ENCODE results near the gene BOLA1. TPM values are rescaled to one million over a fixed set of nuclear protein-coding genes. Genes with fewer than 3 reads are reported as not detected.
"Not testable (repeated sequence)": the region's sequence is repeated elsewhere in the genome, so short reads cannot be mapped to it uniquely, and the experiment has no call there.

The BOLA1 gene
- polyA plus RNA-seq, 1 of the 3 experiments (the other 2 are of a cell fraction), result 24.6 TPM

DNA sequence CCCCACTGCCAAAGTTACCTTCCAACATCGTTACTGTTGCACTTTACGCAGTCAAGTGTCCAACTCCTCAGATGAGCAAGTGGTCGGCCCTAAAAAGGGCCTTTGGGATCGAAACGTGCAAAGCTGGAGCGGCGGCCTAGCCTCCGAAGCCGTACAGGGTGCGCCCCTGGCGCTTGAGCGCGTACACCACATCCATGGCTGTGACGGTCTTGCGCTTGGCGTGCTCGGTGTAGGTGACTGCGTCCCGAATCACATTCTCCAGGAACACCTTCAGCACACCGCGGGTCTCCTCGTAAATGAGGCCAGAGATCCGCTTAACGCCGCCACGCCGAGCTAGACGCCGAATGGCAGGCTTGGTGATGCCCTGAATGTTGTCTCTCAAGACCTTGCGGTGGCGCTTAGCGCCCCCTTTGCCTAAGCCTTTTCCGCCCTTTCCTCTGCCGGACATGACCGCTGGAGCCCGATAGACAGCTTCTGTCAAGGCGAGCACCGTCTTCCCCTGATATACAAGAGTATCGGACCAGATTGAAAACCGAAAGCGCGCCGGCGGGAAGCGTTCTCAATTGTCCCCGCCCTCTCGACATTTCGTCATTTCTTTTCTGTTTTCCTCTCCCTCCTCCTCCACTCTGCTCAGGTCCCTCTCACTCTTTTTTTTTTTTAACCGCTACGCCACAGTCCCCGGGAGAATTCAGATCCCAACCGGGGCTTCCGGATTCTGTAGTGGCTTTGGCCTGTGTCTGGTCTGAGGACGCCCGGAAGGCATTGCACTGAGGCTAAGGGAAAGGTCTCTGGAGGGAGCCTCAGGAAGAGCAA, 38.5 kb upstream of the BOLA1 start:
- H3K9me3 ChIP-seq; H3K9me2 ChIP-seq; H3K36me3 ChIP-seq (replicated peaks in 1 of 2; ENCODE audit: control insufficient read depth in 1 of 2, insufficient read depth in 2 of 2, low read length in 1 of 2); H3K4me1 ChIP-seq (ENCODE audit: control insufficient read depth in 1 of 2, insufficient read depth in 2 of 2, low read depth in 1 of 2, low read length in 1 of 2); H3F3A ChIP-seq (replicated peaks; ENCODE audit: insufficient read depth); H3K79me2 ChIP-seq (ENCODE audit: insufficient read depth); DNase-seq; H3K4me2 ChIP-seq; CTCF ChIA-PET; H2AFZ ChIP-seq (ENCODE audit: low read depth); H3K27ac ChIP-seq (ENCODE audit: low read depth in 2 of 2, low read length in 1 of 2); H4K20me1 ChIP-seq (ENCODE audit: insufficient read depth); H3K9ac ChIP-seq; H3K4me3 ChIP-seq (ENCODE audit: low read depth in 2 of 2, low read length in 1 of 2); POLR2A ChIA-PET; H3K27me3 ChIP-seq (ENCODE audit: insufficient read depth): not testable (repeated sequence)
- WGBS (ENCODE audit: low lambda C conversion rate), result no CpG with 5 or more reads among the region's 55 CpGs

DNA sequence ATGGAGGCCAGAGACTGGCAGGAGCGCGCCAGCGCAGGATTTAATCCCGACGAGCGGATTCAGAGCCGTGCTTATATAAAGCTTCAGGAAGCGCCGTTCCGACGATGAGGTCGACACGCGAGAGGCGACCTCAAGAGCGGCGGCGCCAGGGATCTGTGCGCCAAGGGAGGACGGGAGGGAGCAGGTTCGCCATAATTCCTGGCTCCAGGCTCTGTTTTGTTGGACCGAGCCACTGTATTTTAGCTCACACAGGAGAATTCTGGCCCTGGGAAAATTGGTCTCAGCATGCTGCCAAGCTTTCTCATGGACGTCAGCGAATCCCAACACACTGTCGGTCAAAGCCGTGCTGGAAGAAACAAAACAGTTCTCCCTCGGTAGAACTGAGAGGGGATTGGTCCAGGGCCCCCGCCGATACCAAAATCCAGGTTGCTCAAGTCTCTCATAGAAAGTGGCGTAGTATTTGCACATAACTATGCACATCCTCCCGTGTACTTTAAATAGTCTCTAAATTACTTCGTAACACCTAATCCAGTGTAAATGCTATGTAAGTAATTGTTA, 37.8 kb upstream of the BOLA1 start:
- H3K9me2 ChIP-seq; DNase-seq; H3F3A ChIP-seq (replicated peaks; ENCODE audit: insufficient read depth); H3K27me3 ChIP-seq (ENCODE audit: insufficient read depth); H3K9me3 ChIP-seq; H3K9ac ChIP-seq; H3K36me3 ChIP-seq (replicated peaks in 1 of 2; ENCODE audit: control insufficient read depth in 1 of 2, insufficient read depth in 2 of 2, low read length in 1 of 2); H2AFZ ChIP-seq (ENCODE audit: low read depth); POLR2A ChIA-PET; H4K20me1 ChIP-seq (ENCODE audit: insufficient read depth); H3K79me2 ChIP-seq (ENCODE audit: insufficient read depth); H3K4me2 ChIP-seq; H3K4me1 ChIP-seq (ENCODE audit: control insufficient read depth in 1 of 2, insufficient read depth in 2 of 2, low read depth in 1 of 2, low read length in 1 of 2); H3K27ac ChIP-seq (ENCODE audit: low read depth in 2 of 2, low read length in 1 of 2); CTCF ChIA-PET; H3K4me3 ChIP-seq (ENCODE audit: low read depth in 2 of 2, low read length in 1 of 2): not testable (repeated sequence)
- no CpG with 5 or more reads among the region's 32 CpGs for WGBS (ENCODE audit: low lambda C conversion rate)

DNA sequence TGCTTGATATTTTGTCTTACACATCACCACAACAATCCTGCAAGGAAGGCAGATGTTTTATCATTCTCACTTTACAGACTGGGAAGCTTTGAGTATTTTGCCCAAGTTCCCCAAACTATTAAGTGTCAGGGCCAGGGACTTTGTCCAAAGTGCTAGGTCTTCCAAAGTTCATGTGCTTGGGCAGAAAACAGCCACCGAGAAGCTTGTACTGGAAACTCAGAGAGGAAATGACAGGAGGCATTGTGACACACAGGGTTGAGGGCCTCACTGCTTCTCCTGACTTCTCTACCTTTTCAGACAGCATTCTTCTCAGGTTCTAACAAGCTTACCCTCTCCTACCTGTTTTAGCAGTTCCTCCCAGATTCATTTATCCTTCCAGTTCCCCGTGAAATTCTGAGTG, 32.5 kb upstream of the BOLA1 start:
- H2AFZ ChIP-seq (ENCODE audit: low read depth); H3F3A ChIP-seq (replicated peaks; ENCODE audit: insufficient read depth); H4K20me1 ChIP-seq (ENCODE audit: insufficient read depth); H3K36me3 ChIP-seq (replicated peaks in 1 of 2; ENCODE audit: control insufficient read depth in 1 of 2, insufficient read depth in 2 of 2, low read length in 1 of 2); H3K9ac ChIP-seq; H3K27ac ChIP-seq (ENCODE audit: low read depth in 2 of 2, low read length in 1 of 2); H3K27me3 ChIP-seq (ENCODE audit: insufficient read depth); POLR2A ChIA-PET; H3K9me3 ChIP-seq; H3K9me2 ChIP-seq; H3K79me2 ChIP-seq (ENCODE audit: insufficient read depth); DNase-seq; H3K4me3 ChIP-seq (ENCODE audit: low read depth in 2 of 2, low read length in 1 of 2); CTCF ChIA-PET; H3K4me1 ChIP-seq (ENCODE audit: control insufficient read depth in 1 of 2, insufficient read depth in 2 of 2, low read depth in 1 of 2, low read length in 1 of 2); H3K4me2 ChIP-seq: not testable (repeated sequence)
- no CpG with 5 or more reads among the region's 2 CpGs for WGBS (ENCODE audit: low lambda C conversion rate)

DNA sequence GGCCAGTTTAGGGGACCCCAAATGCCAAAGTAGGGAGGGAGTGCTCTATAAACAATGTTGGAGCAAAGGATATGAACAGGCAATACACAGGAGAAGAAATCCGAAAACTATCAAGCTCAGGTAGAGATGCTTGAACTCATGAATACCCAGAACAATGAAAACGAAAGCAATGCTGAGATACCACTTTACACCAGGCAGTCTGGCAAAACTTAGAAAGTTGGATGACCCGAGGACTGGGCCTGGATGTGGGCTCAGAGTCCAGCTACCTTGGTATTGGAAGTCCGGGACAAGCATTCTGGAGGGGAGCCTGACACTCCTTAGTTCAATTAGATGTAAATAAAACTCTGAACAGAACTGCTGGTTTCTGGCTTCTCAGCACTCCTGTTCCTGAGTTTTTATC, 26.3 kb upstream of the BOLA1 start:
- CTCF ChIA-PET; H3K4me1 ChIP-seq (ENCODE audit: control insufficient read depth in 1 of 2, insufficient read depth in 2 of 2, low read depth in 1 of 2, low read length in 1 of 2); H3K27me3 ChIP-seq (ENCODE audit: insufficient read depth); H3K4me3 ChIP-seq (ENCODE audit: low read depth in 2 of 2, low read length in 1 of 2); H3K9ac ChIP-seq; DNase-seq; H4K20me1 ChIP-seq (ENCODE audit: insufficient read depth); H3K9me3 ChIP-seq; H2AFZ ChIP-seq (ENCODE audit: low read depth); H3K27ac ChIP-seq (ENCODE audit: low read depth in 2 of 2, low read length in 1 of 2); H3K9me2 ChIP-seq; H3F3A ChIP-seq (replicated peaks; ENCODE audit: insufficient read depth); H3K4me2 ChIP-seq; H3K36me3 ChIP-seq (replicated peaks in 1 of 2; ENCODE audit: control insufficient read depth in 1 of 2, insufficient read depth in 2 of 2, low read length in 1 of 2); POLR2A ChIA-PET; H3K79me2 ChIP-seq (ENCODE audit: insufficient read depth): not testable (repeated sequence)
- WGBS (ENCODE audit: low lambda C conversion rate), result no CpG with 5 or more reads among the region's 4 CpGs
